ENCODE measurements around the gene UNC13A. TPM values are rescaled to one million over a fixed set of nuclear protein-coding genes. Genes with fewer than 3 reads are reported as not detected.

Gene UNC13A
- total RNA-seq, 1 donor from 2014 or later = not detected

- no peak for ATAC-seq
- intact Hi-C loops (cut with micrococcal nuclease) = no loop called here
Observed at GRCh38 chr19:17641846-17642245, 46.3 kb downstream of the UNC13A start.

GRCh38 chr19:17641181-17641580 lies 47.0 kb downstream of the UNC13A start:
- intact Hi-C loops (cut with micrococcal nuclease) = no loop called here
- ATAC-seq = no peak
- DNase-seq = no peak

More at GRCh38 chr19:17641846-17642245, 46.3 kb downstream of the UNC13A start:
- no peak for DNase-seq

- ATAC-seq = no peak
- intact Hi-C loops (cut with micrococcal nuclease) = no loop called here
- DNase-seq = no peak
Observed at GRCh38 chr19:17633700-17634099, 54.5 kb downstream of the UNC13A start.

- ATAC-seq (no peak), DNase-seq (no peak)
- intact Hi-C loops (cut with micrococcal nuclease) = no loop called here
Observed at GRCh38 chr19:17632577-17632976, 55.6 kb downstream of the UNC13A start.

- intact Hi-C loops (cut with micrococcal nuclease) = no loop called here
- DNase-seq (no peak), ATAC-seq (no peak)
Observed at GRCh38 chr19:17629760-17630159, 58.4 kb downstream of the UNC13A start.

- DNase-seq (no peak), ATAC-seq (no peak)
Observed at GRCh38 chr19:17627921-17628320, 60.2 kb downstream of the UNC13A start.

GRCh38 chr19:17627161-17627560 lies 61.0 kb downstream of the UNC13A start:
- DNase-seq (no peak), ATAC-seq (no peak)
- intact Hi-C loops (cut with micrococcal nuclease) = no loop called here

More at GRCh38 chr19:17627921-17628320, 60.2 kb downstream of the UNC13A start:
- intact Hi-C loops (cut with micrococcal nuclease) = no loop called here

- intact Hi-C loops (cut with micrococcal nuclease) = no loop called here
- DNase-seq = no peak
- no peak for ATAC-seq
Observed at GRCh38 chr19:17626456-17627015, 61.6 kb downstream of the UNC13A start.

GRCh38 chr19:17625980-17626379 lies 62.2 kb downstream of the UNC13A start:
- DNase-seq = no peak
- no peak for ATAC-seq
- intact Hi-C loops (cut with micrococcal nuclease) = no loop called here

GRCh38 chr19:17625043-17625442 lies 63.1 kb downstream of the UNC13A start:
- intact Hi-C loops (cut with micrococcal nuclease) = no loop called here
- DNase-seq (no peak), ATAC-seq (no peak)

- ATAC-seq = no peak
- intact Hi-C loops (cut with micrococcal nuclease) = no loop called here
- no peak for DNase-seq
Observed at GRCh38 chr19:17624314-17624991, 63.7 kb downstream of the UNC13A start.

GRCh38 chr19:17623224-17623935 lies 64.8 kb downstream of the UNC13A start:
- intact Hi-C loops (cut with micrococcal nuclease) = no loop called here
- DNase-seq (no peak), ATAC-seq (no peak)

GRCh38 chr19:17620696-17621095 lies 67.5 kb downstream of the UNC13A start:
- intact Hi-C loops (cut with micrococcal nuclease) = no loop called here
- DNase-seq = no peak

GRCh38 chr19:17618936-17619335 lies 69.2 kb downstream of the UNC13A start:
- intact Hi-C loops (cut with micrococcal nuclease) = no loop called here
- ATAC-seq = no peak
- no peak for DNase-seq

More at GRCh38 chr19:17620696-17621095, 67.5 kb downstream of the UNC13A start:
- ATAC-seq = no peak

- DNase-seq = no peak
- intact Hi-C loops (cut with micrococcal nuclease) = no loop called here
- ATAC-seq = no peak
Observed at GRCh38 chr19:17618281-17618903, 69.8 kb downstream of the UNC13A start.

- intact Hi-C loops (cut with micrococcal nuclease) = no loop called here
- ATAC-seq (no peak), DNase-seq (no peak)
Observed at GRCh38 chr19:17617807-17618192, 70.4 kb downstream of the UNC13A start.

GRCh38 chr19:17616961-17617806 lies 71.0 kb downstream of the UNC13A start:
- intact Hi-C loops (cut with micrococcal nuclease) = no loop called here
- no peak for ATAC-seq
- no peak for DNase-seq

GRCh38 chr19:17616686-17616960 lies 71.5 kb downstream of the UNC13A start:
- intact Hi-C loops (cut with micrococcal nuclease) = no loop called here
- ATAC-seq (no peak), DNase-seq (no peak)

- DNase-seq = no peak
- intact Hi-C loops (cut with micrococcal nuclease) = no loop called here
- ATAC-seq = no peak
Observed at GRCh38 chr19:17615889-17616685, 72.1 kb downstream of the UNC13A start.
